Gastroesophageal sphincter (tissue), 4 donors: ENCODE measurements around the gene TMPRSS9. TPM values are rescaled to one million over a fixed set of nuclear protein-coding genes. Genes with fewer than 3 reads are reported as not detected.

ENCODE experiments used
- ATAC-seq: fragments of 150-250 bp; one replicate; pipeline ENCODE4 v1.9.1; 2016; ENCODE audit warnings: mild to moderate bottlenecking, moderate library complexity
- H3K27ac ChIP-seq, 4 donors: fragments of 200-600 bp; sonication (generic) in 3 of 4; 1 replicate in 3 of 4; 2 replicates in 1 of 4; pipeline ENCODE4 v1.5.1; 2016 to 2019
- H3K27me3 ChIP-seq: fragments of 200-600 bp; sonication (generic); one replicate; pipeline ENCODE4 v1.5.1; 2019
- H3K36me3 ChIP-seq, 2 donors: fragments of 200-600 bp; sonication (generic); one replicate each; pipeline ENCODE4 v1.5.1; 2019; ENCODE audit warnings: control low read depth in 1 of 2
- H3K4me1 ChIP-seq, 3 donors: fragments of 200-600 bp; sonication (generic); 1 replicate in 2 of 3; 2 replicates in 1 of 3; pipeline ENCODE4 v1.5.1; 2016 to 2019; ENCODE audit warnings: control low read depth in 2 of 3
- H3K4me3 ChIP-seq, 2 donors: fragments of 200-600 bp; sonication (generic); one replicate each; pipeline ENCODE4 v1.5.1; 2019; ENCODE audit warnings: mild to moderate bottlenecking in 1 of 2, moderate library complexity in 1 of 2
- H3K9me3 ChIP-seq, 3 donors: fragments of 200-600 bp; sonication (generic); one replicate each; pipeline ENCODE4 v1.5.1; 2017 to 2019; ENCODE audit warnings: control low read depth in 2 of 3
- CTCF ChIP-seq, 4 experiments: fragments of 200-600 bp in 2 of 4; fragments of 450-650 bp in 2 of 4; sonication (generic) in 1 of 4; IDR thresholded peaks; one replicate each; pipeline ENCODE4 v1.5.1; 2017 to 2019; ENCODE audit warnings: antibody characterized with exemption in 4 of 4, mild to moderate bottlenecking in 2 of 4, moderate library complexity in 2 of 4
- EP300 ChIP-seq: sonication (generic); formaldehyde crosslinking; IDR thresholded peaks from one replicate; pipeline ENCODE4 v1.6.1; 2017; ENCODE audit warnings: antibody characterized with exemption, mild to moderate bottlenecking
- POLR2A ChIP-seq, 2 donors: fragments of 450-650 bp; IDR thresholded peaks; one replicate each; pipeline ENCODE4 v1.6.1; 2017; ENCODE audit warnings: antibody characterized with exemption in 2 of 2, mild to moderate bottlenecking in 2 of 2, moderate library complexity in 1 of 2
- POLR2AphosphoS5 ChIP-seq: sonication (generic); formaldehyde crosslinking; IDR thresholded peaks from one replicate; pipeline ENCODE4 v1.6.1; 2017; ENCODE audit warnings: antibody characterized with exemption
- WGBS, 2 donors: methylation state at CpG; one replicate each; pipeline ENCODE4 v1.1.5; 2018; ENCODE audit warnings: low coverage in 1 of 2; 5-methylcytosine and 5-hydroxymethylcytosine counted together
- total RNA-seq, 4 donors: library from RNA; depleted of rRNA; stranded (reverse); fragments of >200 nt; gene quantifications; one replicate each; pipeline ENCODE4 v1.1.0, GENCODE V29; 2016

Gene TMPRSS9
- total RNA-seq, 4 donors from 2014 or later: 0.54 TPM; not detected in 3

DNA sequence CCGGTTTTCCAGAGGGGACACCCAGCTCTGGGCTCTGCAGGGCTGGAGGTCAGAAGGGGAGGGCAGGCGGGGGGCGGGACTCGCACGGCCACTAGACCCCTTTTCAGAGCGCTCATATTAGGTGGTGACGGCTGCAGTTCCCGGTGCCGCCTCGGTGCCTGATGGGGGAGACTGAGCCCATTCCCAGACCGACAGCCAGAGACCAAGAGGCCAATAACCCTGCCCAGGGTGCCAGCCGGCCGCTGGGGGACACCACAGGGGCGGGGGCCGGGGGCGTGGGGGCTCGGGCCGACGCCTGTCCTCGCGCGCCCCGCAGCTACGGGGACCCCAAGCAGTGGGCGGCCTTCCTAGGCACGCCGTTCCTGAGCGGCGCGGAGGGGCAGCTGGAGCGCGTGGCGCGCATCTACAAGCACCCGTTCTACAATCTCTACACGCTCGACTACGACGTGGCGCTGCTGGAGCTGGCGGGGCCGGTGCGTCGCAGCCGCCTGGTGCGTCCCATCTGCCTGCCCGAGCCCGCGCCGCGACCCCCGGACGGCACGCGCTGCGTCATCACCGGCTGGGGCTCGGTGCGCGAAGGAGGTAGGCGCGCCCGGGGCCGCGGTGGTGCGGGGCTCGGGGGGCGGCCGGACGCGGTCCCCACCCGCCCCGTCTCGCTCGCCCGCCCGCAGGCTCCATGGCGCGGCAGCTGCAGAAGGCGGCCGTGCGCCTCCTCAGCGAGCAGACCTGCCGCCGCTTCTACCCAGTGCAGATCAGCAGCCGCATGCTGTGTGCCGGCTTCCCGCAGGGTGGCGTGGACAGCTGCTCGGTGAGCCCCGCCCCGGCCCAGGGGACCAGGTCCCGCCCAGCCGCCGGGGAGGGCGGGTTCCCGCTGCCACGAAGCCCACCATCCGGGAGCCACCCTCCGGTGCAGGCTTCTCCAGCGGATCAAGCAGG is 64.9 kb downstream of the TMPRSS9 start:
- Histone ChIP-seq H3K9me3 (no peaks in the 10 kb centered on the region), H3K4me1 (peaks cover 3 to 51% (median 27%) of the 10 kb centered on the region in 3 donors), H3K27ac (no peak overlapping the region), H3K36me3 (peaks cover 0 to 9% of the 10 kb centered on the region in 2 donors), H3K27me3 (no peaks in the 10 kb centered on the region), H3K4me3 (peak overlapping the region in 1 of 2 donors; percentile 35)
- ATAC-seq: no peak
- TF ChIP-seq POLR2A (IDR thresholded peaks at IDR 0.05) (no peak), CTCF (IDR thresholded peaks at IDR 0.05) (peak in 3 of 4 experiments; percentile 40 to 45 (median 42)), POLR2AphosphoS5 (no peak), EP300 (no peak)
- WGBS, 2 donors: no CpG with 5 or more reads among the region's 101 CpGs

GRCh38 chr19:2425622-2426581 is 65.8 kb downstream of the TMPRSS9 start:
- 74% methylated on average over 6 of the region's 29 CpGs; no CpG with 5 or more reads in 1 of the 2 donors for WGBS, 2 donors
- no peak for ATAC-seq
- peaks cover 0 to 18% of the 10 kb centered on the region in 2 donors for H3K36me3 ChIP-seq
- peak overlapping the region in 1 of 4 donors; percentile 98 for H3K27ac ChIP-seq
- peak overlapping the region in 1 of 2 donors; percentile 90 for H3K4me3 ChIP-seq
- H3K9me3 ChIP-seq: no peaks in the 10 kb centered on the region
- H3K4me1 ChIP-seq: peaks cover 3 to 51% (median 27%) of the 10 kb centered on the region in 3 donors
- H3K27me3 ChIP-seq: no peaks in the 10 kb centered on the region
- no peak for TF ChIP-seq POLR2AphosphoS5
- TF ChIP-seq POLR2A (IDR thresholded peaks at IDR 0.05): no peak
- no peak for TF ChIP-seq EP300
- TF ChIP-seq CTCF (IDR thresholded peaks at IDR 0.05): no peak

DNA sequence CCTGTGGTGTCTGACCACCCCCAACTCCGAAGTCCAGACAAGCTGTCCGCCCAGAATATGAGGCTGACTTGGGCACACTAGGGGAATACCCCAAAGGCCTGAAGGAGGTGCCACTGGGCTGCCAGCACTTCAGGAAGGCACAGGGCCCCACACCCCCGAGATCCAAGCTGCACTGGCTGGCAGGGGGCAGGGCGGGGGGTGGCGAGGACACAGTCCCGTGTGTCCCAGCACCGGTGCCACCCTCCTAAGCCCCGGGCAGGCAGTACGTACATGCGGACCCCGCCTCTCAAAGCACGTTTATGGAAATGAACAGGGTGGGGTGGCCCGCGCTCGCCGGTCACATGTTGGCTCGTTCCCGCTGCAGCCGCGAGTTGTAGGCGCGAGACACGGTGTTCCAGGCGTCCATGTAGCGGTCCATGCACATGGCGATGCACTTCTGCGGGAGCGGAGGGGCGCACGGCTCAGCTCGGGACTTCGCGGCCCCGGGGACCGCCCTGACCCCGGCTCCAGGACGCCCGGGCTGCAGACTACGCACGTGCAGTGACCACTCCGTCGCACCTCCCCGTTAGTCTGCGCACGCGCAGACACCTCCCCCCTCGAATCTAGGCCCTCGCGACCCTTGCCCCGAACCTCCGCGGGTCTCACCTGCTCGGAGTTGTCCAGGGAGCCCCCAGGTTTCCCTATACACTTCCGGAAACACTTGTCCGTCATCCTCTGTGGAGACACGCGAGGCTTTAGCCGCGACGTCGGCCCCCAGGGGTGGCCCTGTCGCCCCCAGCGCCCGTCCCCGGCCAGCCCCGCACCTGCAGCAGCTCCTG is 66.8 kb downstream of the TMPRSS9 start:
- no peaks in the 10 kb centered on the region for H3K27me3 ChIP-seq
- H3K27ac ChIP-seq: peak overlapping the region; percentile 89 to 98 (median 96)
- peak; percentile 9 for ATAC-seq
- TF ChIP-seq POLR2A (IDR thresholded peaks at IDR 0.05) (no peak), EP300 (no peak), POLR2AphosphoS5 (no peak), CTCF (IDR thresholded peaks at IDR 0.05) (no peak)
- WGBS, 2 donors: 2 to 40% methylated on average over 1 to 8 of the region's 66 CpGs
- H3K4me1 ChIP-seq: peaks cover 3 to 51% (median 27%) of the 10 kb centered on the region in 3 donors
- H3K36me3 ChIP-seq: peaks cover 0 to 27% of the 10 kb centered on the region in 2 donors
- H3K4me3 ChIP-seq: peak overlapping the region; percentile 79 to 90
- no peaks in the 10 kb centered on the region for H3K9me3 ChIP-seq
